GM23248 (cell line): ENCODE measurements around the gene NFKBIA. TPM values are rescaled to one million over a fixed set of nuclear protein-coding genes. Genes with fewer than 3 reads are reported as not detected.

Experiments
- DNase-seq: peaks from one replicate; pipeline ENCODE4 v3.0.0-alpha.2; 2015
- H2AFZ ChIP-seq: fragments of 200-600 bp; sonication (generic); 2 replicates; pipeline ENCODE4 v1.6.1; 2016; ENCODE audit warnings: antibody characterized with exemption
- H3F3A ChIP-seq: fragments of 200-600 bp; sonication (generic); 2 replicates; pipeline ENCODE4 v1.6.1; 2016; ENCODE audit warnings: mild to moderate bottlenecking, antibody characterized with exemption, mixed run types; ENCODE audit not compliant: insufficient read depth
- H3K27ac ChIP-seq: fragments of 200-600 bp; sonication (generic); 2 replicates; pipeline ENCODE4 v1.5.1; 2016; ENCODE audit warnings: mild to moderate bottlenecking
- H3K27me3 ChIP-seq: fragments of 200-600 bp; sonication (generic); replicated peaks from 2 replicates; pipeline ENCODE4 v1.6.1; 2016; ENCODE audit warnings: mild to moderate bottlenecking; ENCODE audit not compliant: insufficient read depth
- H3K36me3 ChIP-seq: fragments of 200-600 bp; sonication (generic); 2 replicates; pipeline ENCODE4 v1.6.1; 2016; ENCODE audit warnings: low read depth, mild to moderate bottlenecking
- H3K4me1 ChIP-seq: fragments of 200-600 bp; sonication (generic); 2 replicates; pipeline ENCODE4 v1.6.1; 2016; ENCODE audit warnings: mild to moderate bottlenecking; ENCODE audit not compliant: insufficient read depth
- H3K4me2 ChIP-seq: fragments of 200-600 bp; sonication (generic); one replicate; pipeline ENCODE4 v1.6.1; 2016; ENCODE audit warnings: mild to moderate bottlenecking; ENCODE audit not compliant: unreplicated experiment
- H3K4me3 ChIP-seq: fragments of 200-600 bp; sonication (generic); 2 replicates; pipeline ENCODE4 v1.5.1; 2016; ENCODE audit warnings: mild to moderate bottlenecking
- H3K79me2 ChIP-seq: fragments of 200-600 bp; sonication (generic); 2 replicates; pipeline ENCODE4 v1.6.1; 2016; ENCODE audit warnings: mild to moderate bottlenecking; ENCODE audit not compliant: insufficient read depth
- H3K9ac ChIP-seq: fragments of 200-600 bp; sonication (generic); 2 replicates; pipeline ENCODE4 v1.6.1; 2016; ENCODE audit warnings: mild to moderate bottlenecking
- H3K9me2 ChIP-seq: fragments of 200-600 bp; sonication (generic); 2 replicates; pipeline ENCODE4 v1.6.1; 2016; ENCODE audit warnings: mixed run types, mild to moderate bottlenecking, moderate library complexity; ENCODE audit not compliant: insufficient read depth
- H3K9me3 ChIP-seq: fragments of 200-600 bp; sonication (generic); one replicate; pipeline ENCODE4 v1.6.1; 2017; ENCODE audit warnings: low read depth
- H4K20me1 ChIP-seq: fragments of 200-600 bp; sonication (generic); 2 replicates; pipeline ENCODE4 v1.6.0; 2016; ENCODE audit not compliant: insufficient read depth
- EZH2 ChIP-seq: fragments of 200-600 bp; sonication (generic); IDR thresholded peaks from 2 replicates; pipeline ENCODE4 v1.6.1; 2018; ENCODE audit warnings: antibody characterized with exemption, mild to moderate bottlenecking; ENCODE audit not compliant: insufficient read depth, poor library complexity, severe bottlenecking
- EZH2phosphoT487 ChIP-seq: fragments of 200-600 bp; sonication (generic); IDR thresholded peaks from 2 replicates; pipeline ENCODE4 v1.6.1; 2018; ENCODE audit warnings: antibody characterized with exemption, moderate library complexity, mild to moderate bottlenecking, low read depth; ENCODE audit not compliant: insufficient read depth
- WGBS, 2 experiments: methylation state at CpG; one replicate each; pipeline ENCODE4 v1.1.6; 2015 to 2017; ENCODE audit warnings: low lambda C conversion rate in 2 of 2, low coverage in 1 of 2; ENCODE audit errors: missing lambda C conversion rate in 2 of 2; 5-methylcytosine and 5-hydroxymethylcytosine counted together
- in situ Hi-C: fragments of 300-500 bp; cut with MboI; formaldehyde crosslinking; loops from 2 replicates; pipeline ENCODE4 v1.15.0; 2020
- polyA plus RNA-seq: library from polyadenylated mRNA; unstranded; fragments of >200 nt; fragmentation: Nextera tagmentation; extraction: Ambion mirVana; gene quantifications from 2 replicates; pipeline ENCODE4 v1.2.1, GENCODE V29; 2016
- total RNA-seq: library from RNA; depleted of rRNA; stranded (reverse); fragments of >200 nt; shearing (Covaris generic); gene quantifications from 2 replicates; pipeline ENCODE4 v1.2.3, GENCODE V29; 2014

NFKBIA gene
- total and polyA plus RNA-seq, 2 experiments from 2014 or later = 40.2 to 60.4 TPM

DNA sequence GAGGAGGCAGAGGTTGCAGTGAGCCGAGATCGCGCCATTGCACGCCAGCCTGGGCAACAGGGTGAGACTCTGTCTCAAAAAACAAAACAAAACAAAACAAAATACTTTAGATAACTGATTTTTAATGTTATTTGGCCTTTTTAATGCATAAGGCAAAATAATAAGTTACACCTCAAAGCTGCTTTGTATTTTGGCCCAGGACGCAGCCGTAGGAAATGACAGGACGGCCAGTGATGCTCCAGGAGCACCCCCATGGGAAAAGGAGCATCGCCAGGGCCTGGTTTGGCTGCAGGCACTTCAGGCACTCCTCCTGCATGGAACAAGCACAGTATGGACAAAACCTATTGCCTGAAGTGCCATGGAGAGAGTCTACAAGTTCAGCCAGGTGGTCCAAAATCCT is 3.5 kb upstream of the NFKBIA start:
- Histone ChIP-seq H3K36me3 (peaks cover 5% of the 10 kb centered on the region; the same call in 1 of the 2 replicates), H3F3A (peaks cover 5% of the 10 kb centered on the region; the same call in 1 of the 2 replicates), H3K4me1 (peaks cover 5% of the 10 kb centered on the region), H3K9me3 (no peaks in the 10 kb centered on the region), H3K4me3 (no peak overlapping the region), H3K9ac (no peak overlapping the region), H3K27me3 (no peaks in the 10 kb centered on the region), H3K9me2 (no peaks in the 10 kb centered on the region), H3K27ac (no peak overlapping the region), H3K4me2 (no peak overlapping the region), H2AFZ (no peak overlapping the region), H4K20me1 (peaks cover 6% of the 10 kb centered on the region; the same call in 1 of the 2 replicates), H3K79me2 (peaks cover 6% of the 10 kb centered on the region)
- in situ Hi-C loops = no loop called here
- TF ChIP-seq EZH2phosphoT487 (no peak), EZH2 (no peak)
- DNase-seq = no peak
- WGBS, 2 experiments = 83 to 88% methylated on average over 8 of the region's 8 CpGs

DNA sequence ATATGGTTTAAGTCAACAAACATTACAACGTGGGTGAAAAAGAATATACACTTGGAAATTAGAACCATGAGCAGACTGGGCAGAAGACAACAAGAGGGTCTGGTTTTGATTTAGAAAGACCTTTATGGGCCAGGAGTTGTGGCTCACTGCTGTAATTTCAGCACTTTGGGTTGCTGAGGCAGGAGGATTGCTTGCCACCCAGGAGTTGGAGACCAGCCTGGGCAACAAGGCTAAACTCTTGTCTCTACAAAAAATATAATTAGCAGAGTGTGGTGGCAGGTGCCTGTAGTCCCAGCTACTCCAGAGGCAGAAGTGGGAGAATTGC is 2.7 kb upstream of the NFKBIA start:
- DNase-seq = peak; percentile 24
- WGBS, 2 experiments = 0 to 5% methylated on average over 1 of the region's 1 CpG

DNA sequence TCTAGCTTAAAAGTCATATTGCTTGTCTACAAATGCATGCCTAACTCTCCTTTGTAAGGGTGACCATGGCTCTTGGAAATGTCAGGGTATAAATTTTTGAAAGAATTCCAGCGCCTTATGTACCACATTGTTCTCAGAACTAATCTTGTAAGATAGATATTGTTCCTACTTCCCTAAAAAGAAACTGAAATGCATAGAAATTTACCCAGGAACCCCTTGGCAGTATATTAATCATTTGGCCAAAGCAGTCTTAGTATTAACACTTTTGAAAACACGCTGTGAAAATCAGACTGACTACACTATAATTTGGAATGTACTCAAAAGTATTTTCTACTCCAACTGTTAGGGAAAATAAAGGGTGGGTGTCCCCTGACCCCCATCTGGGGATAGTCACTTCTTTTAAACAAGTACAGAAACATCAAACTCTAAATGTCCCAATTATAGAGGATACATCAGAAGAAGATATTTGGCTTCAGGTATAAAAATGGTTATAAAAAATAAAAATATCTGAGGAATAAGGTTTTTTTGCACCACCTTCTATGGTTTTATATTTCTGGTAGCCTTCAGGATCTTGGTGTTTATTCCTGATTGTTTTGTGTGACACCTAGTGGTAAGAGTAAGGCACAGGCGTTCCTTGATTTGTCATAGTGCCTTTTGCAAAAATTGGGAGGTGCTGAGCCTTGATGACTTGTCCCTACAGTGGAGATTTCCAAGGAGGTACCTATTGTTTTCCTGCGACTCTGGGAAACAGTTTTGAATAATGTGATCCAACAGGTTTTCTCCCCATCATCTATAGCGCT is 2.2 kb upstream of the NFKBIA start:
- no peaks in the 10 kb centered on the region for H3K9me3 ChIP-seq
- peaks cover 16% of the 10 kb centered on the region for H3F3A ChIP-seq
- TF ChIP-seq EZH2phosphoT487 = no peak
- no peak for TF ChIP-seq EZH2
- H3K4me1 ChIP-seq = peaks cover 19% of the 10 kb centered on the region
- no peak overlapping the region for H2AFZ ChIP-seq
- H3K9me2 ChIP-seq = no peaks in the 10 kb centered on the region
- no peak overlapping the region for H3K9ac ChIP-seq
- H3K4me3 ChIP-seq = no peak overlapping the region
- H3K36me3 ChIP-seq = peaks cover 18% of the 10 kb centered on the region
- H3K27me3 ChIP-seq = no peaks in the 10 kb centered on the region
- H4K20me1 ChIP-seq = peaks cover 10% of the 10 kb centered on the region; the same call in 1 of the 2 replicates
- in situ Hi-C loops = no loop called here
- no peak overlapping the region for H3K27ac ChIP-seq
- H3K4me2 ChIP-seq = no peak overlapping the region
- peak; percentile 88 for DNase-seq
- peaks cover 19% of the 10 kb centered on the region for H3K79me2 ChIP-seq
- WGBS, 2 experiments = 10 to 14% methylated on average over 5 of the region's 5 CpGs

More for the DNA sequence above, 2.7 kb upstream of the NFKBIA start:
- no peak overlapping the region for H3K27ac ChIP-seq
- H2AFZ ChIP-seq = no peak overlapping the region
- peaks cover 12% of the 10 kb centered on the region; the same call in 1 of the 2 replicates for H3F3A ChIP-seq
- TF ChIP-seq EZH2phosphoT487 = no peak
- TF ChIP-seq EZH2 = no peak
- no peak overlapping the region for H3K4me2 ChIP-seq
- no peaks in the 10 kb centered on the region for H3K9me2 ChIP-seq
- peaks cover 10% of the 10 kb centered on the region; the same call in 1 of the 2 replicates for H4K20me1 ChIP-seq
- in situ Hi-C loops = no loop called here
- peaks cover 13% of the 10 kb centered on the region for H3K4me1 ChIP-seq
- no peak overlapping the region for H3K9ac ChIP-seq
- H3K4me3 ChIP-seq = no peak overlapping the region
- H3K27me3 ChIP-seq = no peaks in the 10 kb centered on the region
- H3K9me3 ChIP-seq = no peaks in the 10 kb centered on the region
- H3K36me3 ChIP-seq = peaks cover 13% of the 10 kb centered on the region; the same call in 1 of the 2 replicates
- H3K79me2 ChIP-seq = peaks cover 14% of the 10 kb centered on the region

DNA sequence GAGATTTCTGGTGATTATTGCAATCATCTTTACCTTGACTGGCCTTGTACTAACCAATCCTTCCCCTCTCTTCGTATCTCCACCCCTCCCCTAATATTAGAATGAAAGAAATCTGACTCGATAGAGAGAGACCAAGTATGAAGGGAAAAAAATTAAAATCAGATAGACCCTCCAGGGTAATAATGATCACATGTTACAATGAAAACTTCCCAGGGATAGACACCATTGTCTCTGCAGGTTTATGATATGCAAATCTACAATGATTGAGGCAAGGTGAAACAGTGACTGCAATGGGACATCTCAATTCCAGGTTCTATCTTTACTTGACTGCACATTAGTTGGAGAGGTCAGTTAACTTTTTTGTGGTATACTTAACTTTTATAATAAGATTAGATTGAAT is 1.5 kb upstream of the NFKBIA start:
- H3K4me3 ChIP-seq = no peak overlapping the region
- peaks cover 22% of the 10 kb centered on the region for H3F3A ChIP-seq
- no peak overlapping the region for H2AFZ ChIP-seq
- TF ChIP-seq EZH2 = no peak
- 71 to 73% methylated on average over 2 of the region's 2 CpGs for WGBS, 2 experiments
- DNase-seq = no peak
- peaks cover 22% of the 10 kb centered on the region for H3K79me2 ChIP-seq
- H3K4me1 ChIP-seq = peaks cover 25% of the 10 kb centered on the region
- H3K9ac ChIP-seq = no peak overlapping the region
- no peak overlapping the region for H3K27ac ChIP-seq
- in situ Hi-C loops = no loop called here
- peaks cover 25% of the 10 kb centered on the region for H3K36me3 ChIP-seq
- no peak overlapping the region for H3K4me2 ChIP-seq
- no peaks in the 10 kb centered on the region for H3K9me2 ChIP-seq
- H3K9me3 ChIP-seq = no peaks in the 10 kb centered on the region
- H4K20me1 ChIP-seq = peaks cover 10% of the 10 kb centered on the region
- H3K27me3 ChIP-seq = no peaks in the 10 kb centered on the region
